Measurements from ENCODE around the gene ITGA5.

The ITGA5 gene

DNA sequence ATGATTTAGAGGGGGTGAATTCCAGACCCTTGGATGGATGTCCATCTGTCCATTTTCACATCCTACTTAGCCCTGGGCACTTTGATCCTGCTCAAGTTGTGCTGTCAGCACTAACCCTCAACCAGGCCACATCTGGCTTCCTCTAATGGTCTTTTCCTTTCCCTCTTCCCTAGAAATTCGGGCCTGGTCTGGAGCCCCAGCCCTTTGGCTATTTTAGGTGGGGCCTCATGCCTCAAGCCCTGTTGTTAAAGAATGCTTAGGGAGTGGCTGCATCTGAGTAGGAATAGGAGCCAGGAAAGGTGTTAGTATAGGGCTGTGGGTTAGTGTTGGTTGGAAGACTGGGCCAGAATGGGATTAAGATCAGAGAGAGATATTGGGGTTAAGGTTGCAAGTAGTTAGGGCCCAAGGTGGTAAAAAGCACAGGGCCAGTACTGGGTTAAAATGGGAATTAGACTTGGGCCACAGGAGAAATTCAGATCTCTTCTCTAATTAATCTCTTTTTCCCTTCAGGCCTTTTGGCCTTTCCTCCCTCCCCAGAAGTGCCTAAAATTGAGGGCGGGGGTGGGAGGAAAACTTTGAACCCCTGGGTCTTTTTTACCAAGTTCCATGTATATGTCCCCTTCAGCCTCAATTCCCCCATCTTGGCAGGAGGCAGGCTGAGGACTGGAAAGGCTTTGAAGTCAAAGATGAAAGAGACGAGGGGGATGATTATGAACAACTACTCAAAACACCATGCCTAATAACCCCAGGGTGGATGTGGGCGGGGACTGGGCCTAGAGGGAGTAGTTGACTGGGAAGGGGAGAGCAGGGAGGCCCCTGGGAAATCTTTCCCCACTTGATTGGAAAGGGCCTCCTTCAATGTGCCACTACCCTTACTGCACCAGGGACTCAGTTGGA lies 30.6 kb downstream of the ITGA5 start:
- Mint-ChIP-seq H3K9me3 (no peaks in the 10 kb centered on the region), H3K36me3 (peaks cover 12% of the 10 kb centered on the region), H3K27me3 (peaks cover 20% of the 10 kb centered on the region), H3K4me1 (peaks cover 18% of the 10 kb centered on the region), H3K4me3 (no peak overlapping the region), H3K27ac (no peak overlapping the region)
- CTCF ChIA-PET, result interaction anchor here (0.7 to 1.2 kb wide), 2 partner anchors 9 to 151 kb away, joined by 3 to 5 read pairs; no protein-coding TSS in a partner anchor
- no peak for DNase-seq

- no peaks in the 10 kb centered on the region for H3K9me3 Mint-ChIP-seq
- DNase-seq, result no peak
- peaks cover 5% of the 10 kb centered on the region for H3K36me3 Mint-ChIP-seq
- no peak overlapping the region for H3K4me3 Mint-ChIP-seq
- no peak overlapping the region for H3K27ac Mint-ChIP-seq
- peaks cover 12% of the 10 kb centered on the region for H3K4me1 Mint-ChIP-seq
- H3K27me3 Mint-ChIP-seq, result peaks cover 20% of the 10 kb centered on the region
- CTCF ChIA-PET, result no interaction called here
These were observed 32.0 kb downstream of the ITGA5 start for GRCh38 chr12:54387114-54387467.

DNA sequence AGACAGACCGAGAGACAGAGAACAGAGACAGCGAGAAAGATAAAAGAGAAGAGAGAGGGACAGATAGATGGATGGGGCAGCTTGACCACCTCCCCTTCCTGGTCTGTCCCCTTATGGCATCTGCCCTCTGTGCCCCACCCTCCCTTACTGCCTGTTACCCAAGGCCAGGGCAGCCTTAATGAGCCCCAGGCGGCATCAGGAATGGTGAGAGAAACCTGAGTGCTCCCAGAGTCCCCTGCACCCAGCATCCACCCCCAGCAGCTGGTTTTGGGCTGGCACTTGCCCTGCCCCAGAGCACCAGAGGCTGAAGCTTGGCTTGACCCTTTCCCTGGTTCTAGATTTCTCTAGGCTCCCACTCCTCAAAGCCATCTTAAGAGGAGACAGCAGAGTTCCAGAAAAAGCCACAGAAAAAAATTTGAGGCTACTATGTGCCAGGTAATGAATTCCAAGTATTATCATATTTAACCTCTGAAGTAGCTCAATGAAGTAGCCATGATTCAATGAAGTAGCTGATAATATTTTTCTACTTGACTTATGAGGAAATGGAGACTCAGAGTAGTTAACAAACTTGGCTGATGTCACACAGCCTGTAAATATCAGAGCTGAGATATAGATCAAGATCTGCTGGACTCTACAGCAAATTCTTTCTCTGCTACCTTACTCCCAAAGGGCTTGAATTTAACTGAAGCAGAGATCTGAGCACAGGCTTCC lies 32.5 kb downstream of the ITGA5 start:
- Mint-ChIP-seq H3K27ac (no peak overlapping the region), H3K4me1 (peaks cover 7% of the 10 kb centered on the region), H3K4me3 (no peak overlapping the region), H3K36me3 (peaks cover under 1% of the 10 kb centered on the region), H3K27me3 (peaks cover 18% of the 10 kb centered on the region), H3K9me3 (no peaks in the 10 kb centered on the region)
- CTCF ChIA-PET, result interaction anchor here (0.8 to 1.5 kb wide), 2 partner anchors 9 to 13 kb away, joined by 4 to 7 read pairs; no protein-coding TSS in a partner anchor
- no peak for DNase-seq

DNA sequence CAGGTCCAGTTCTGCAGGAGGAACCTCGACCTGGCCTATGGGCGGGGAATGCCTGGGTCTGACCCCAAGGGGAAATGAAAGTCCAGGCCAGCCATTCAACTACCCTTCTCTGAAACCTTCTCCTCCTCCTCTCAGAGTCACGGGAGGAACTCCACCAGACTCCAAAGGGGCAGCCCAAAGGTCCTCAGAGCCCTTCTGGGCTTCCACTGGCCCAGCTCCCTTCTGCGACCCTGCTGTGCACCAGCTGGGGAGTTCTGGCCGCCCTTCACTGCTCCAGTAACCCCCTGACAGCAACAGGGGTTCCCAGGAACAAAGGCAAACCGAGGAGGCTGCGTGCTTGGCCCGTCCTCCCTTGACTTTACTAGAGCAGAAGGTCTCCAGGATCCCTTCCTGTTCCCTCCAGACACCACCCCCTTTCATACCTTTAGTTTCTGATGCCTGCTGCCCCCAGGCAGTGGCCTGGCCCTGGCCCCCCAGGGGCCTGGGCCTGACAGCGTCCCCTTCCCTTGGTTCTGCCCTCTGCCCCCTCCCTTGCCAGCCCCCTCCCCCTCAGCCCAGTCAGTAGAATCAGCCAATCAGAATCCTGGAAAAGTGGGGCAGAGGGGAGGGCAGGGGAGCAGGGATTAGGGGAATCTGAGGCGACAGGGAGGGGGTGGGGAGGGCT lies 33.7 kb downstream of the ITGA5 start:
- H3K4me1 Mint-ChIP-seq, result peaks cover 3% of the 10 kb centered on the region
- H3K9me3 Mint-ChIP-seq, result no peaks in the 10 kb centered on the region
- no peak for DNase-seq
- CTCF ChIA-PET, result interaction anchor here (0.6 to 1.5 kb wide), 3 partner anchors 14 to 25 kb away, joined by 3 to 7 read pairs (median 4); no protein-coding TSS in a partner anchor
- H3K4me3 Mint-ChIP-seq, result no peak overlapping the region
- no peak overlapping the region for H3K27ac Mint-ChIP-seq
- H3K36me3 Mint-ChIP-seq, result no peaks in the 10 kb centered on the region
- peaks cover 17% of the 10 kb centered on the region for H3K27me3 Mint-ChIP-seq

- Mint-ChIP-seq H3K36me3 (no peaks in the 10 kb centered on the region), H3K27ac (peak within 1 kb of the TSS; percentile 7), H3K4me1 (peaks cover 2% of the 10 kb centered on the region), H3K9me3 (no peaks in the 10 kb centered on the region), H3K27me3 (peaks cover 15% of the 10 kb centered on the region), H3K4me3 (no peak within 1 kb of the TSS)
- no peak for DNase-seq
- CTCF ChIA-PET, result interaction anchor here (1.3 kb wide), 1 partner anchor 15 kb away, joined by 4 read pairs; no protein-coding TSS in a partner anchor
These were observed 34.5 kb downstream of the ITGA5 start, which contains the start of gene ZNF385A for GRCh38 chr12:54384591-54385041. Gene ZNF385A, minus strand, starts transcription at chr12:54384733. Its CDS starts 219 bp downstream, at chr12:54384514.

- DNase-seq, result no peak
- Mint-ChIP-seq H3K9me3 (no peaks in the 10 kb centered on the region), H3K4me1 (peaks cover 9% of the 10 kb centered on the region), H3K4me3 (no peak overlapping the region), H3K36me3 (no peaks in the 10 kb centered on the region), H3K27me3 (peaks cover 23% of the 10 kb centered on the region), H3K27ac (no peak overlapping the region)
- CTCF ChIA-PET, result interaction anchor here (0.6 to 5.0 kb wide), 7 partner anchors 10 to 194 kb away, joined by 3 to 40 read pairs (median 4); no protein-coding TSS in a partner anchor
These were observed 35.9 kb downstream of the ITGA5 start for GRCh38 chr12:54383041-54383609.

- Mint-ChIP-seq H3K4me1 (peaks cover 9% of the 10 kb centered on the region), H3K4me3 (no peak overlapping the region), H3K36me3 (no peaks in the 10 kb centered on the region), H3K27me3 (peaks cover 41% of the 10 kb centered on the region), H3K9me3 (no peaks in the 10 kb centered on the region), H3K27ac (no peak overlapping the region)
- DNase-seq, result no peak
- CTCF ChIA-PET, result interaction anchor here (1.2 to 5.0 kb wide), 15 partner anchors 9 to 166 kb away, joined by 3 to 53 read pairs (median 15); no protein-coding TSS in a partner anchor
These were observed 37.9 kb downstream of the ITGA5 start for GRCh38 chr12:54381136-54381535.

GRCh38 chr12:54379398-54380201 lies 39.5 kb downstream of the ITGA5 start:
- no peaks in the 10 kb centered on the region for H3K9me3 Mint-ChIP-seq
- H3K4me1 Mint-ChIP-seq, result peaks cover 9% of the 10 kb centered on the region
- no peaks in the 10 kb centered on the region for H3K36me3 Mint-ChIP-seq
- H3K27ac Mint-ChIP-seq, result no peak overlapping the region
- peak; percentile 94 for DNase-seq
- H3K4me3 Mint-ChIP-seq, result peak overlapping the region; percentile 41
- CTCF ChIA-PET, result interaction anchor here (0.6 to 5.0 kb wide), 43 partner anchors 8 to 795 kb away, joined by 3 to 53 read pairs (median 5); partner anchors contain the start of gene COPZ1
- peaks cover 48% of the 10 kb centered on the region for H3K27me3 Mint-ChIP-seq

DNA sequence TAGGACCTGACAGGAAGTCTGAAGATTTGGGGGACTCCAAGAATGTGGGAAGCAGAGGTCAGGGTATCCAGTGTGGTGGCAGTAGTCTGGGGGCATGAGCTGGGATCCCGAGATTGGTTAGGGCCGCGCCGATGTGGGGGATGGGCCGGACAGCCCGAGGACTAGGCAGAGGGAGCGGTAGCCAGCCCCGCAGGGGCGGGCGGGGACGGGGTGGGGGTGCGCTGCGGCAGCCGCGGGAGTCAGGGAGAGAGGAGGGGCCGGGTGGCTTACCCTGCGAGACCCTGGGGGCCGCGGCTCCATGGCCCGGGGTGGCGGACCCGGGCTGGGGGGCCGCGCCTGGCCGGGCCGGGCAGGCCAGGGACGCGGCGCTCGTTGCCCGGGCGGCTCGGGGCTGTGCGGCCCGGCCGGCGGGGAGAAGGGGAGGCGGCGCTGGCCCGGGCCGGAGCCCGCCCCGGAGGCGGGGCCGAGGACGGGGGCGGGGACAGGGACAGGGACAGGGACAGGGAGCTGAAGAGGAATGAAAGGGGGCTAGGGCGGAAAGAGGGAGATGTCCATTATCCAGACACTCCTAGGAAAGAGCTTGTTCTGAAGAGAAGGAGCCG lies 40.2 kb downstream of the ITGA5 start:
- CTCF ChIA-PET, result interaction anchor here (0.6 to 5.0 kb wide), 38 partner anchors 8 to 795 kb away, joined by 3 to 53 read pairs (median 6); partner anchors contain the start of gene COPZ1
- Mint-ChIP-seq H3K9me3 (no peaks in the 10 kb centered on the region), H3K4me1 (peaks cover 9% of the 10 kb centered on the region), H3K27me3 (peaks cover 50% of the 10 kb centered on the region), H3K27ac (no peak overlapping the region), H3K36me3 (no peaks in the 10 kb centered on the region), H3K4me3 (peak overlapping the region; percentile 22)
- no peak for DNase-seq

- DNase-seq, result no peak
- no peak overlapping the region for H3K27ac Mint-ChIP-seq
These were observed 41.1 kb downstream of the ITGA5 start for GRCh38 chr12:54377797-54378515.

GRCh38 chr12:54377007-54377406 lies 42.1 kb downstream of the ITGA5 start:
- Mint-ChIP-seq H3K27me3 (peaks cover 61% of the 10 kb centered on the region), H3K27ac (no peak overlapping the region), H3K36me3 (no peaks in the 10 kb centered on the region), H3K4me3 (no peak overlapping the region), H3K9me3 (no peaks in the 10 kb centered on the region), H3K4me1 (peaks cover 13% of the 10 kb centered on the region)
- CTCF ChIA-PET, result interaction anchor here (1.1 to 1.8 kb wide), 3 partner anchors 15 to 84 kb away, joined by 3 to 5 read pairs (median 4); partner anchors contain the start of gene NFE2
- DNase-seq, result no peak

More at GRCh38 chr12:54377797-54378515, 41.1 kb downstream of the ITGA5 start:
- CTCF ChIA-PET, result interaction anchor here (1.1 to 4.0 kb wide), 7 partner anchors 7 to 84 kb away, joined by 3 to 43 read pairs (median 6); partner anchors contain the start of gene NFE2
- Mint-ChIP-seq H3K36me3 (no peaks in the 10 kb centered on the region), H3K27me3 (peaks cover 59% of the 10 kb centered on the region), H3K9me3 (no peaks in the 10 kb centered on the region), H3K4me3 (no peak overlapping the region), H3K4me1 (peaks cover 11% of the 10 kb centered on the region)

GRCh38 chr12:54376596-54376995 lies 42.5 kb downstream of the ITGA5 start:
- Mint-ChIP-seq H3K4me3 (no peak overlapping the region), H3K27me3 (peaks cover 64% of the 10 kb centered on the region), H3K27ac (no peak overlapping the region), H3K36me3 (no peaks in the 10 kb centered on the region), H3K4me1 (peaks cover 16% of the 10 kb centered on the region), H3K9me3 (no peaks in the 10 kb centered on the region)
- DNase-seq, result no peak
- CTCF ChIA-PET, result interaction anchor here (1.6 to 2.5 kb wide), 3 partner anchors 15 to 83 kb away, joined by 3 to 5 read pairs (median 5); no protein-coding TSS in a partner anchor

All from activated naive CD4-positive, alpha-beta T cell treated with anti-CD3 and anti-CD28 coated beads, Interleukin-2, amount 10 ng/mL, durations not matched to agents 7 days and 5 days (primary cell).